B cell (primary cell): ENCODE measurements around the gene SP3. TPM values are rescaled to one million over a fixed set of nuclear protein-coding genes. Genes with fewer than 3 reads are reported as not detected.

Experiments
- ATAC-seq: fragments of 200-7000 bp; cut with Tn5 transposase; one replicate; pipeline ENCODE4 v1.10.0; 2021; ENCODE audit warnings: low read depth, mild to moderate bottlenecking, moderate number of reproducible peaks, moderate library complexity
- CTCF ChIA-PET: fragments of 350-600 bp; sonication (Branson Sonifier 250); formaldehyde crosslinking; loops from one replicate; lab custom pipeline; 2021; ENCODE audit warnings: antibody characterized with exemption, inconsistent platforms; lab: Charles Lee
- POLR2A ChIA-PET: fragments of 350-600 bp; sonication (Branson Sonifier 250); formaldehyde crosslinking; loops from one replicate; lab custom pipeline; 2021; ENCODE audit warnings: antibody characterized with exemption; lab: Charles Lee
- DNase-seq: peaks from one replicate; pipeline ENCODE4 v3.0.0; 2013
- H2AFZ ChIP-seq: 2 replicates; pipeline ENCODE4 v1.6.1; 2012; ENCODE audit warnings: mild to moderate bottlenecking, low read depth, low read length; ENCODE audit not compliant: insufficient read depth, poor library complexity, severe bottlenecking
- H3K27ac ChIP-seq, 2 donors: 1 replicate in 1 of 2; 2 replicates in 1 of 2; pipeline ENCODE4 v1.5.1; 2012 to 2013; ENCODE audit warnings: low read length in 2 of 2, mild to moderate bottlenecking in 2 of 2, moderate library complexity in 1 of 2
- H3K27me3 ChIP-seq, 4 experiments: fragments of 200-600 bp in 1 of 4; sonication (generic) in 1 of 4; replicated peaks in 1 of 4; 1 replicate in 2 of 4; 2 replicates in 2 of 4; pipeline versions ENCODE4 v1.6.1 to v1.7.0; 2013 to 2016; ENCODE audit warnings: low read length in 3 of 4, mild to moderate bottlenecking in 2 of 4, mixed read lengths in 1 of 4, moderate library complexity in 1 of 4; ENCODE audit not compliant: insufficient read depth in 4 of 4, control insufficient read depth in 3 of 4; ENCODE audit errors: control extremely low read depth in 1 of 4
- H3K36me3 ChIP-seq, 2 experiments: replicated peaks in 1 of 2; 1 replicate in 1 of 2; 2 replicates in 1 of 2; pipeline versions ENCODE4 v1.6.1 to v1.7.1; 2013; ENCODE audit warnings: low read length in 1 of 2; ENCODE audit not compliant: insufficient read depth in 2 of 2, control insufficient read depth in 1 of 2; ENCODE audit errors: control extremely low read depth in 1 of 2, extremely low read depth in 1 of 2
- H3K4me1 ChIP-seq, 2 donors: fragments of 200-600 bp in 1 of 2; sonication (generic) in 1 of 2; 1 replicate in 1 of 2; 2 replicates in 1 of 2; pipeline versions ENCODE4 v1.5.1 to v1.6.1; 2013 to 2017; ENCODE audit warnings: low read length in 2 of 2; ENCODE audit not compliant: control insufficient read depth in 2 of 2, insufficient read depth in 2 of 2
- H3K4me2 ChIP-seq: replicated peaks from 2 replicates; pipeline ENCODE3; 2012; ENCODE audit warnings: mild to moderate bottlenecking, low read depth, low read length; ENCODE audit not compliant: poor library complexity, severe bottlenecking
- H3K4me3 ChIP-seq, 5 experiments: fragments of 200-600 bp in 1 of 5; sonication (generic) in 1 of 5; 1 replicate in 3 of 5; 2 replicates in 2 of 5; pipeline versions ENCODE4 v1.5.1 to v1.7.0; 2011 to 2016; ENCODE audit warnings: low read length in 4 of 5, mild to moderate bottlenecking in 4 of 5, low read depth in 2 of 5, control low read depth in 1 of 5, moderate library complexity in 1 of 5; ENCODE audit not compliant: insufficient read depth in 1 of 5; ENCODE audit errors: control extremely low read depth in 1 of 5, extremely low read depth in 1 of 5
- H3K79me2 ChIP-seq: fragments of 200-600 bp; sonication (generic); one replicate; pipeline ENCODE4 v1.6.0; 2016; ENCODE audit warnings: low read length; ENCODE audit not compliant: control insufficient read depth, insufficient read depth
- H3K9ac ChIP-seq: fragments of 200-600 bp; sonication (generic); 2 replicates; pipeline ENCODE4 v1.6.1; 2017; ENCODE audit warnings: mild to moderate bottlenecking, low read length, moderate library complexity
- H3K9me3 ChIP-seq, 3 donors: one replicate each; pipeline versions ENCODE4 v1.6.1 to v1.7.1; 2013; ENCODE audit warnings: low read length in 2 of 3; ENCODE audit not compliant: control insufficient read depth in 2 of 3, insufficient read depth in 1 of 3; ENCODE audit errors: control extremely low read depth in 1 of 3
- H4K20me1 ChIP-seq: 2 replicates; pipeline ENCODE4 v1.6.0; 2012; ENCODE audit warnings: mild to moderate bottlenecking, low read length; ENCODE audit not compliant: insufficient read depth, control insufficient read depth, poor library complexity, severe bottlenecking
- H3K27ac Mint-ChIP-seq: one replicate; pipeline ENCODE4 v1.8.0; 2021; ENCODE audit warnings: mixed read lengths
- H3K27me3 Mint-ChIP-seq: one replicate; pipeline ENCODE4 v1.8.0; 2021; ENCODE audit warnings: mixed read lengths
- H3K4me1 Mint-ChIP-seq: one replicate; pipeline ENCODE4 v1.8.0; 2021; ENCODE audit warnings: mixed read lengths
- H3K4me3 Mint-ChIP-seq: one replicate; pipeline ENCODE4 v1.8.0; 2021; ENCODE audit warnings: mixed read lengths
- H3K9me3 Mint-ChIP-seq: one replicate; pipeline ENCODE4 v1.8.0; 2022; ENCODE audit warnings: mixed read lengths; ENCODE audit not compliant: insufficient read depth
- EZH2 ChIP-seq: IDR thresholded peaks from 2 replicates; pipeline ENCODE4 v1.6.1; 2012; ENCODE audit warnings: borderline replicate concordance, low read depth, mild to moderate bottlenecking, moderate library complexity, low read length; ENCODE audit not compliant: insufficient read depth, poor library complexity, severe bottlenecking
- WGBS: methylation state at CpG from one replicate; pipeline ENCODE4 v1.1.5; 2013; ENCODE audit warnings: missing lambda C conversion rate; ENCODE audit not compliant: insufficient coverage; 5-methylcytosine and 5-hydroxymethylcytosine counted together
- intact Hi-C: fragments of 100-400 bp; cut with micrococcal nuclease; formaldehyde crosslinking; loops from one replicate; pipeline ENCODE4 v1.10.0; 2022
- polyA plus RNA-seq: library from polyadenylated mRNA; depleted of rRNA; stranded (reverse); fragments of >200 nt; gene quantifications from 2 replicates; pipeline ENCODE4 v1.2.3, GENCODE V29; 2012
- total RNA-seq, 2 donors: library from RNA; stranded (reverse); fragments of 120-200 nt in 1 of 2; gene quantifications; 1 replicate in 1 of 2; 2 replicates in 1 of 2; pipeline versions ENCODE4 v1.2.3 to v1.2.4, GENCODE V29; 2013 to 2022
- TF ChIP-seq, protein P1 (sequence below): fragments of 200-600 bp; IDR thresholded peaks from one replicate; pipeline ENCODE4 v1.8.0; 2022; ENCODE audit warnings: antibody characterized with exemption, mild to moderate bottlenecking

Gene SP3
- total and polyA plus RNA-seq, 2 donors (not counting 1 experiment from before 2014, with no cell fraction given): 31.9 to 152 TPM

DNA sequence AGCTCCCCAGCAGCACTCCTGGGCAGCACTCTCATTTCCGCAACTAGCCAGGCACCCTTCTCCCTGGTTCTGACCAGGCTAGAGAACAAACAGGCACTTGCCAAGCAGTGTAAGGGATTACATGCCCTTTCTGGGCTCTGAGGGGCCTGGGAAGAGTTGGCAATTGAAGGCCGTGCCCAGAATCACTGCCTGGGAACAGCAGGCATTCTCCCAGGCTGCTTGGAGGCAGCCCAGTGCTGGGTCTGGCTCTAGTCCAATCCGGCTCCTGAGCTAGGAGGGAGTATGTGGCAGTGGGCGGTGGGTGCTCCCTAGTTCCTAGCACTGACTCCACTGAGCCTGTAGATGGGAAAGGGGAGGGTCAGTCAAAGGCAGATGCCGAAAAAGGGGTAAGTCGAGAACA lies 34.1 kb upstream of the SP3 start:
- intact Hi-C loops: loop anchor here (2.0 kb wide), 1 partner anchor 14 kb away; no protein-coding TSS in a partner anchor
- DNase-seq: no peak
- H3K27ac ChIP-seq: no peak overlapping the region
- Mint-ChIP-seq H3K27ac (no peak overlapping the region), H3K4me3 (no peak overlapping the region), H3K9me3 (no peaks in the 10 kb centered on the region), H3K27me3 (no peaks in the 10 kb centered on the region), H3K4me1 (peaks cover 26% of the 10 kb centered on the region)
- no peaks in the 10 kb centered on the region for H3K36me3 ChIP-seq
- H3K9me3 ChIP-seq: peaks cover 0 to 3% (median 0%) of the 10 kb centered on the region in 3 donors
- no peaks in the 10 kb centered on the region for H3K79me2 ChIP-seq
- ChIA-PET CTCF (no interaction called here), POLR2A (no interaction called here)
- no peak for ATAC-seq
- no peak overlapping the region for H3K4me2 ChIP-seq
- WGBS: 97% methylated on average over 6 of the region's 6 CpGs
- no peaks in the 10 kb centered on the region for H4K20me1 ChIP-seq
- no peak overlapping the region for H3K4me3 ChIP-seq
- H3K9ac ChIP-seq: no peak overlapping the region
- H3K27me3 ChIP-seq: no peaks in the 10 kb centered on the region
- TF ChIP-seq, protein P1, sequence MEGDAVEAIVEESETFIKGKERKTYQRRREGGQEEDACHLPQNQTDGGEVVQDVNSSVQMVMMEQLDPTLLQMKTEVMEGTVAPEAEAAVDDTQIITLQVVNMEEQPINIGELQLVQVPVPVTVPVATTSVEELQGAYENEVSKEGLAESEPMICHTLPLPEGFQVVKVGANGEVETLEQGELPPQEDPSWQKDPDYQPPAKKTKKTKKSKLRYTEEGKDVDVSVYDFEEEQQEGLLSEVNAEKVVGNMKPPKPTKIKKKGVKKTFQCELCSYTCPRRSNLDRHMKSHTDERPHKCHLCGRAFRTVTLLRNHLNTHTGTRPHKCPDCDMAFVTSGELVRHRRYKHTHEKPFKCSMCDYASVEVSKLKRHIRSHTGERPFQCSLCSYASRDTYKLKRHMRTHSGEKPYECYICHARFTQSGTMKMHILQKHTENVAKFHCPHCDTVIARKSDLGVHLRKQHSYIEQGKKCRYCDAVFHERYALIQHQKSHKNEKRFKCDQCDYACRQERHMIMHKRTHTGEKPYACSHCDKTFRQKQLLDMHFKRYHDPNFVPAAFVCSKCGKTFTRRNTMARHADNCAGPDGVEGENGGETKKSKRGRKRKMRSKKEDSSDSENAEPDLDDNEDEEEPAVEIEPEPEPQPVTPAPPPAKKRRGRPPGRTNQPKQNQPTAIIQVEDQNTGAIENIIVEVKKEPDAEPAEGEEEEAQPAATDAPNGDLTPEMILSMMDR: no peak
- H2AFZ ChIP-seq: no peak overlapping the region
- peaks cover 17 to 18% of the 10 kb centered on the region in 2 donors for H3K4me1 ChIP-seq

DNA sequence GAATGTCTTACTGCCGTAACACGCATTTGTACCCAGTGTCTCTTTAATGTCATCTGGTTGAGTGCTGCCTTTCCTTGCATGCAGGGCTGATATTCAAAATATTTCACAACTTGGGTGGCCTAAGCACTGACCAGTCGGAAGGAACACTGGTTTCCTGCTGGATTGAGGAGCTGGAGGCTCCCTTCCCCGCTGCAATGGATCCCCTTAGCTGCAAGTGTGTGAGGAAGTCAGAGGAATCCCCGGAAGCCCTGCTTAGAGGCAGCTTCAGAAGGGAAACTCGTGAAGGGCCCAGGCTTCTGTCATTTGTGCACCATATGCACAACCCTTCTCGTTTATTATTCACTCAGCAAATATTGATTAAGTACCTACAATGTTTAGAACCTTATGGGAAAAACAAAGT lies 33.2 kb upstream of the SP3 start:
- peak overlapping the region; percentile 70 for H3K27ac Mint-ChIP-seq
- Histone ChIP-seq H2AFZ (no peak overlapping the region), H4K20me1 (no peaks in the 10 kb centered on the region), H3K4me2 (no peak overlapping the region), H3K9ac (no peak overlapping the region), H3K36me3 (no peaks in the 10 kb centered on the region), H3K79me2 (no peaks in the 10 kb centered on the region), H3K9me3 (peaks cover 0 to 3% (median 0%) of the 10 kb centered on the region in 3 donors), H3K27ac (no peak overlapping the region), H3K4me1 (peaks cover 17 to 18% of the 10 kb centered on the region in 2 donors), H3K4me3 (no peak overlapping the region), H3K27me3 (no peaks in the 10 kb centered on the region)
- no peaks in the 10 kb centered on the region for H3K9me3 Mint-ChIP-seq
- intact Hi-C loops: loop anchor here (2.0 kb wide), 1 partner anchor 14 kb away; no protein-coding TSS in a partner anchor
- CTCF ChIA-PET: interaction anchor here (0.7 to 0.8 kb wide), 2 partner anchors 13 to 52 kb away, joined by 3 to 4 read pairs; no protein-coding TSS in a partner anchor
- H3K27me3 Mint-ChIP-seq: no peaks in the 10 kb centered on the region
- H3K4me1 Mint-ChIP-seq: peaks cover 26% of the 10 kb centered on the region
- TF ChIP-seq, protein P1: no peak
- no peak for TF ChIP-seq EZH2
- DNase-seq: no peak
- ATAC-seq: no peak
- 100% methylated on average over 2 of the region's 7 CpGs for WGBS
- peak overlapping the region; percentile 5 for H3K4me3 Mint-ChIP-seq
- POLR2A ChIA-PET: interaction anchor here (0.6 to 1.2 kb wide), 3 partner anchors 12 to 84 kb away, joined by 3 to 5 read pairs (median 4); no protein-coding TSS in a partner anchor
